Stimulated activated CD8-positive, alpha-beta memory T cell treated with anti-CD3 and anti-CD28 coated beads, Interleukin-2, amount 100 ng/mL, for 48 hours (primary cell): ENCODE results near the gene SLC35F4.

ENCODE experiments used
- DNase-seq, 2 donors: peaks; one replicate each; pipeline ENCODE4 v3.0.0-alpha.2; 2020; ENCODE audit warnings: low read depth in 2 of 2

The SLC35F4 gene

DNA sequence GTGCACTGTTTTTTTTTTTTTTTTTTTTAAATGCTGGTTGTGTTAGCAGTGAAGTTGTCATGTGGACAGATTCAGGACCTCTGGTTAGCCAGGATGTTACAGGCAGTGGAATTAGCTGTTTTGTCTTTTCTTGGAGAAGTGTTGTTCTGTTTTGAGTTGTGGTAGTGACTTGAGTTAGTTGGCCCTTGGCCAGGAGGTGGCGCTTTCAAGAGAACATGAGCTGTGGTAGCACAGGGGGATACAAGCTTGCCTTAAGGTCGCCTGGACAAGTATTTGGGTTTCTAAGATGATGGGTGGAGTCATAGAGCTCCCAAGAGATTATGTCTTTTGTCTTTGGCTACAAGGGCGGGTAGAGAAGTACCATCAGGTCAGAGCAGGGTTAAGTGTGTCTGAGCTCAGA is 338.9 kb downstream of the SLC35F4 start:
- DNase-seq: no peak

DNA sequence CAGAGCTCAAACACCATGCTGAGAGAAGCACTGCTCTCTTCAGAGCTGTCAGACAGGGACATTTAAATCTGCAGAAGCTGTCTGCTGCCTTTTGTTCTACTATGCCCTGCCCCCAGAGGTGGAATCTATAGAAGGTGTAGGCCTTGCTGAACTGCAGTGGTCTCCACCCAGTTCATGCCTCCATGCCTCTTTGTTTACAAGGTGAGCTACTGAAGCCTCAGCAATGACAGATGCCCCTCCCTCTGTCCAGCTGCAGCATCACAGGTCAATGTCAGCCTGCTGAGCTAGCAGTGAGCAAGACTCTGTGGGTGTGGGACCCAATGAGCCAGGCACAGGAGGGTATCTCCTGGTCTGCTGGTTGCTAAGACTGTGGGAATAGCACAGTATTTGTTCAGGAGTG is 346.8 kb downstream of the SLC35F4 start:
- DNase-seq: no peak
